ENCODE results near the gene XPR1. TPM values are rescaled to one million over a fixed set of nuclear protein-coding genes. Genes with fewer than 3 reads are reported as not detected.

Gene XPR1
- total RNA-seq, 2 donors from 2014 or later: 39.3 to 50.9 TPM

DNA sequence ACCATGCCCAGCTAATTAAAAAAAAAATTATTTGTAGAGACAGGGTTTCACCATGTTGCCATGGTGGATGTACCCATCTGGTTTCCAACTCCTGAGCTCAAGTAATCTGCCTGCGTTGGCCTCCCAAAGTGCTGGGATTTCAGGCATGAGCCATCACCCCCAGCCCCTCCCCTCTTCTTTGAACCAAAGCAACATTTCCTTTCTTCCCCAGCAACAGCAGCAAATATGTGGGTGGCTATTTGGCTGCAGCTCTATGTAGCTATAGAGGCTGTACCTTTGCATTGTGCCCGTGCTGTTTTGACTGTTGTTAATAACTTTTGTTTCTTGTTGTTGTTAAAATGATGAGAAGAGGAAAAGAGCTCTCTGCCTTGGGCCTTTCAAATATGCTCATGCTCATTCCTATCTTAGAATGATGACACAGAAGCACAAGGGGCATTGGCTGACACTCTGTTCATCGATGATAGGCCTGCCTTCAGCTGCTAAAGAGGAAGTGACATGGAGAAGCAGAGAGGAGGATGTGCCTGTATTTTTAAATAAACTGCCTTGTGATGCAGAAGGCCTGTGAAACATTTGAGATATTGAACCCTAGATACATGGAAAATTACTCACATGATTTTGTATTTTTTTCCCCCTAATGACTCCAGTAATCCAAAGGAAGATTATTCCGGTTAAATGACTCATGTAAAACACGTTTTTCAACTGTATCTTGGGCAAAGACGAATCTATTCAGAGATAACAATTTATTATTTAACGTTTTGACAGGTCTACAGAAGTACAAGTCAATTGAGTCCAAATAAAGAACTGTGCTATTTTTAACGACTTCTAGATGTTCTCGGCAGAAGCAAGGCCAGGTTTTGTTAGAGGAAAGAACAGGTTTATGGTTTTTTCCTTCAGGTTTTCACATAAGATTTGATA is 20.5 kb upstream of the XPR1 start:
- no peak for DNase-seq
- Histone ChIP-seq H3K36me3 (ENCODE audit: control insufficient read depth, insufficient read depth, low read length) (no peaks in the 10 kb centered on the region), H3K27ac (ENCODE audit: low read depth, low read length) (no peak overlapping the region), H3K4me3 (ENCODE audit: low read length) (no peak overlapping the region), H3K4me1 (ENCODE audit: control insufficient read depth, insufficient read depth, low read length) (peaks cover 11% of the 10 kb centered on the region), H3K27me3 (ENCODE audit: control insufficient read depth, insufficient read depth, low read length, poor library complexity, severe bottlenecking) (no peaks in the 10 kb centered on the region), H3K9ac (ENCODE audit: extremely low read depth, low read length, poor library complexity, severe bottlenecking) (no peak overlapping the region), H3K9me3 (ENCODE audit: control insufficient read depth, low read length) (no peaks in the 10 kb centered on the region)
- TF ChIP-seq CTCF (conservative IDR thresholded peaks at IDR 0.05): no peak
- Mint-ChIP-seq H3K9me3 (no peaks in the 10 kb centered on the region), H3K36me3 (ENCODE audit: low read depth) (no peaks in the 10 kb centered on the region), H3K27ac (no peak overlapping the region), H3K4me1 (peaks cover 26% of the 10 kb centered on the region), H3K4me3 (no peak overlapping the region), H3K27me3 (ENCODE audit: insufficient read depth) (no peaks in the 10 kb centered on the region)
- 93 to 94% methylated on average over 6 to 9 of the region's 9 CpGs for WGBS, 2 experiments (ENCODE audit: insufficient coverage in 1 of 2, insufficient read length in 1 of 2)

GRCh38 chr1:180612632-180613031 is 19.2 kb upstream of the XPR1 start:
- Histone ChIP-seq H3K9ac (ENCODE audit: extremely low read depth, low read length, poor library complexity, severe bottlenecking) (no peak overlapping the region), H3K27ac (ENCODE audit: low read depth, low read length) (no peak overlapping the region), H3K9me3 (ENCODE audit: control insufficient read depth, low read length) (no peaks in the 10 kb centered on the region), H3K36me3 (ENCODE audit: control insufficient read depth, insufficient read depth, low read length) (no peaks in the 10 kb centered on the region), H3K27me3 (ENCODE audit: control insufficient read depth, insufficient read depth, low read length, poor library complexity, severe bottlenecking) (no peaks in the 10 kb centered on the region), H3K4me1 (ENCODE audit: control insufficient read depth, insufficient read depth, low read length) (peaks cover 11% of the 10 kb centered on the region), H3K4me3 (ENCODE audit: low read length) (no peak overlapping the region)
- no CpG with 5 or more reads among the region's 1 CpG for WGBS, 2 experiments (ENCODE audit: insufficient coverage in 1 of 2, insufficient read length in 1 of 2)
- Mint-ChIP-seq H3K27ac (no peak overlapping the region), H3K9me3 (no peaks in the 10 kb centered on the region), H3K36me3 (ENCODE audit: low read depth) (no peaks in the 10 kb centered on the region), H3K4me1 (peaks cover 26% of the 10 kb centered on the region), H3K27me3 (ENCODE audit: insufficient read depth) (no peaks in the 10 kb centered on the region), H3K4me3 (no peak overlapping the region)
- TF ChIP-seq CTCF (conservative IDR thresholded peaks at IDR 0.05): no peak
- DNase-seq: no peak

DNA sequence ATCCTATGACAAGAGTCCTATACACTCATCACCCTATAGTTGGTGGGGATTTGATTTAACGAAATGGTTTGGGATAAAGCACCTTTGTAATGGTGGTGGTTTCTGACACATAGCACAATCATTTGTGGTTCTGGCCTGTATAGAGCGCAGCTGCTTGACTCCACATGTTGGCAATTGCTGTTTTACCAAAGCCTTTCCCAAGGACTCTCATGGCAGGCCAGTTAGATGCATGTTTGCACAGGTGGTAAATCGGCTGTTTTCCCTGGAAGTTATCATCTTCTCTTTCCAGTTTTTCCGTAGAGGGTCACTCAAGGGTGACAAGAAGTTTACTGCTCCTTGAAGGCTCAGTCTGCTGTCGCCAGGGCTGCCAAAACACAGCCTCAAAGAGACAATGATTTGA is 17.1 kb upstream of the XPR1 start:
- Histone ChIP-seq H3K27me3 (ENCODE audit: control insufficient read depth, insufficient read depth, low read length, poor library complexity, severe bottlenecking) (peaks cover 20% of the 10 kb centered on the region), H3K9ac (ENCODE audit: extremely low read depth, low read length, poor library complexity, severe bottlenecking) (no peak overlapping the region), H3K27ac (ENCODE audit: low read depth, low read length) (no peak overlapping the region), H3K9me3 (ENCODE audit: control insufficient read depth, low read length) (no peaks in the 10 kb centered on the region), H3K36me3 (ENCODE audit: control insufficient read depth, insufficient read depth, low read length) (no peaks in the 10 kb centered on the region), H3K4me1 (ENCODE audit: control insufficient read depth, insufficient read depth, low read length) (peaks cover 11% of the 10 kb centered on the region), H3K4me3 (ENCODE audit: low read length) (no peak overlapping the region)
- Mint-ChIP-seq H3K4me3 (no peak overlapping the region), H3K9me3 (no peaks in the 10 kb centered on the region), H3K4me1 (peaks cover 24% of the 10 kb centered on the region), H3K27me3 (ENCODE audit: insufficient read depth) (no peaks in the 10 kb centered on the region), H3K36me3 (ENCODE audit: low read depth) (no peaks in the 10 kb centered on the region), H3K27ac (no peak overlapping the region)
- no peak for TF ChIP-seq CTCF (conservative IDR thresholded peaks at IDR 0.05)
- no peak for DNase-seq
- 92 to 93% methylated on average over 4 to 5 of the region's 5 CpGs for WGBS, 2 experiments (ENCODE audit: insufficient coverage in 1 of 2, insufficient read length in 1 of 2)
